Uterus (tissue), 4 donors: ENCODE data around the gene HOXB2. TPM values are rescaled to one million over a fixed set of nuclear protein-coding genes. Genes with fewer than 3 reads are reported as not detected.
A peak's percentile ranks its signal among the peaks of the same experiment; 100 is the strongest.

Experiments used
- DNase-seq, 2 donors: peaks; one replicate each; pipeline ENCODE4 v3.0.0-alpha.2; 2019 to 2020
- H3K27ac ChIP-seq, 2 donors: fragments of 200-600 bp; sonication (generic); 1 replicate in 1 of 2; 2 replicates in 1 of 2; pipeline ENCODE4 v1.5.1; 2016 to 2018
- H3K27me3 ChIP-seq, 2 donors: fragments of 200-600 bp; sonication (generic); one replicate each; pipeline ENCODE4 v1.5.1; 2018 to 2019; ENCODE audit warnings: control low read depth in 1 of 2
- H3K36me3 ChIP-seq, 2 donors: fragments of 200-600 bp; sonication (generic); one replicate each; pipeline ENCODE4 v1.5.1; 2019; ENCODE audit warnings: control low read depth in 1 of 2
- H3K4me1 ChIP-seq, 2 donors: fragments of 200-600 bp; sonication (generic); one replicate each; pipeline ENCODE4 v1.5.1; 2018 to 2019; ENCODE audit warnings: control low read depth in 1 of 2
- H3K4me3 ChIP-seq, 2 donors: fragments of 200-600 bp; sonication (generic); 1 replicate in 1 of 2; 2 replicates in 1 of 2; pipeline ENCODE4 v1.5.1; 2018 to 2019; ENCODE audit warnings: mild to moderate bottlenecking in 1 of 2
- H3K9me3 ChIP-seq, 2 donors: fragments of 200-600 bp; sonication (generic); one replicate each; pipeline ENCODE4 v1.5.1; 2019; ENCODE audit warnings: control low read depth in 1 of 2
- CTCF ChIP-seq, 4 experiments: fragments of 200-600 bp in 2 of 4; fragments of 450-650 bp in 2 of 4; sonication (generic) in 2 of 4; IDR thresholded peaks; one replicate each; pipeline ENCODE4 v1.5.1; 2016 to 2019; ENCODE audit warnings: antibody characterized with exemption in 4 of 4, mild to moderate bottlenecking in 2 of 4, moderate library complexity in 1 of 4
- POLR2A ChIP-seq, 2 donors: fragments of 450-650 bp; IDR thresholded peaks; one replicate each; pipeline ENCODE4 v1.6.1; 2016; ENCODE audit warnings: antibody characterized with exemption in 2 of 2, mild to moderate bottlenecking in 1 of 2, moderate library complexity in 1 of 2
- intact Hi-C: fragments of 100-400 bp; cut with DNase I; formaldehyde crosslinking; loops from one replicate; pipeline ENCODE4 v1.15.1; 2023; ENCODE audit warnings: low total_unique reads
- total RNA-seq, 4 donors: library from RNA; depleted of rRNA in 3 of 4; stranded (reverse); fragments of >200 nt in 3 of 4; gene quantifications; one replicate each; pipeline versions ENCODE4 v1.1.0 to v1.2.4, GENCODE V29; 2014 to 2023
- donor health status: DM: yes; HTN: yes; CAD: no.

The HOXB2 gene
- total RNA-seq, 4 donors from 2014 or later: 4.6 to 24.4 (median 17.4) TPM

- DNase-seq: no peak
- no peak for TF ChIP-seq POLR2A (IDR thresholded peaks at IDR 0.05)
- TF ChIP-seq CTCF (IDR thresholded peaks at IDR 0.05): no peak
- Histone ChIP-seq H3K4me1 (peaks cover 3 to 8% of the 10 kb centered on the region in 2 donors), H3K27ac (peak overlapping the region; percentile 67 to 86), H3K27me3 (no peaks in the 10 kb centered on the region), H3K9me3 (no peaks in the 10 kb centered on the region), H3K4me3 (no peak overlapping the region), H3K36me3 (no peaks in the 10 kb centered on the region)
- intact Hi-C loops: no loop called here
Measured at GRCh38 chr17:48556576-48557401, 11.9 kb upstream of the HOXB2 start.

- H3K27ac ChIP-seq: peak overlapping the region; percentile 67 to 86
- no peak overlapping the region for H3K4me3 ChIP-seq
- no peaks in the 10 kb centered on the region for H3K36me3 ChIP-seq
- no peaks in the 10 kb centered on the region for H3K27me3 ChIP-seq
- TF ChIP-seq CTCF (IDR thresholded peaks at IDR 0.05) (no peak), POLR2A (IDR thresholded peaks at IDR 0.05) (no peak)
- H3K9me3 ChIP-seq: no peaks in the 10 kb centered on the region
- no peak for DNase-seq
- H3K4me1 ChIP-seq: peaks cover 3 to 8% of the 10 kb centered on the region in 2 donors
- intact Hi-C loops: no loop called here
Measured at GRCh38 chr17:48556229-48556575, 11.3 kb upstream of the HOXB2 start.

- H3K36me3 ChIP-seq: no peaks in the 10 kb centered on the region
- intact Hi-C loops: no loop called here
- DNase-seq: peak in 1 of 2 donors; percentile 45
- peaks cover 3 to 8% of the 10 kb centered on the region in 2 donors for H3K4me1 ChIP-seq
- no peaks in the 10 kb centered on the region for H3K9me3 ChIP-seq
- peak overlapping the region; percentile 67 to 86 for H3K27ac ChIP-seq
- peak overlapping the region; percentile 35 to 40 for H3K4me3 ChIP-seq
- TF ChIP-seq CTCF (IDR thresholded peaks at IDR 0.05) (peak; percentile 8 to 65 (median 20)), POLR2A (IDR thresholded peaks at IDR 0.05) (no peak)
- H3K27me3 ChIP-seq: no peaks in the 10 kb centered on the region
Measured at GRCh38 chr17:48555258-48556228, 10.6 kb upstream of the HOXB2 start.

GRCh38 chr17:48554412-48555257 is 9.7 kb upstream of the HOXB2 start:
- Histone ChIP-seq H3K27ac (peak overlapping the region; percentile 67 to 86), H3K27me3 (no peaks in the 10 kb centered on the region)

More at GRCh38 chr17:48554412-48555257, 9.7 kb upstream of the HOXB2 start:
- intact Hi-C loops: no loop called here
- H3K9me3 ChIP-seq: no peaks in the 10 kb centered on the region
- H3K4me3 ChIP-seq: peak overlapping the region; percentile 35 to 40
- TF ChIP-seq POLR2A (IDR thresholded peaks at IDR 0.05) (no peak), CTCF (IDR thresholded peaks at IDR 0.05) (no peak)
- no peak for DNase-seq
- H3K4me1 ChIP-seq: peaks cover 3 to 8% of the 10 kb centered on the region in 2 donors
- no peaks in the 10 kb centered on the region for H3K36me3 ChIP-seq
